NCI-H2196 (cell line): ENCODE data around the gene ALS2CL.

Source experiments
- DNase-seq: peaks from one replicate; lab custom pipeline; 2025; ENCODE audit not compliant: unreplicated experiment; lab: John Stamatoyannopoulos, UW

ALS2CL gene

GRCh38 chr3:46680298-46680826 is 13.1 kb downstream of the ALS2CL start:
- no peak for DNase-seq

GRCh38 chr3:46679681-46680080 is 13.8 kb downstream of the ALS2CL start:
- no peak for DNase-seq

DNA sequence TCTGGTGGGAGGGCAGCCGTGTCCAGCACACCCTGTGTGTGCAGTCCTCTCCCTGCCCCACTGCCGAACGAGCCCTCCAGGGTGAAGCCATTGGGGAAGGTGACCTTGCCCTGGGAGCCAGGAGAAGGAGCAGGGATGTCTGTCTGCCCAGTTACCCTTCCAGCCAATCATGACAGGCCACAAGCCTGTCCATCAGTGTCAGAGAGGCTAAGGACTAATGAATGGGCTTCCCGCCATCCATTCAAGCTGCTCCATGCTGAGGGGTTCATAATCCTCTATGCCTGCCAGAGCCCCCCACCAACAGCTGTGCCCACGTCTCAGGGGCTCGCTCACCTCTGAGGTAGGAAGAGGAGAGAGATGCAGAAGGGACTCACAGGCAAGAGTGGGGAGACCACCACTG is 15.2 kb downstream of the ALS2CL start:
- no peak for DNase-seq

- DNase-seq = no peak
Measured at GRCh38 chr3:46677411-46677726, 16.1 kb downstream of the ALS2CL start.

DNA sequence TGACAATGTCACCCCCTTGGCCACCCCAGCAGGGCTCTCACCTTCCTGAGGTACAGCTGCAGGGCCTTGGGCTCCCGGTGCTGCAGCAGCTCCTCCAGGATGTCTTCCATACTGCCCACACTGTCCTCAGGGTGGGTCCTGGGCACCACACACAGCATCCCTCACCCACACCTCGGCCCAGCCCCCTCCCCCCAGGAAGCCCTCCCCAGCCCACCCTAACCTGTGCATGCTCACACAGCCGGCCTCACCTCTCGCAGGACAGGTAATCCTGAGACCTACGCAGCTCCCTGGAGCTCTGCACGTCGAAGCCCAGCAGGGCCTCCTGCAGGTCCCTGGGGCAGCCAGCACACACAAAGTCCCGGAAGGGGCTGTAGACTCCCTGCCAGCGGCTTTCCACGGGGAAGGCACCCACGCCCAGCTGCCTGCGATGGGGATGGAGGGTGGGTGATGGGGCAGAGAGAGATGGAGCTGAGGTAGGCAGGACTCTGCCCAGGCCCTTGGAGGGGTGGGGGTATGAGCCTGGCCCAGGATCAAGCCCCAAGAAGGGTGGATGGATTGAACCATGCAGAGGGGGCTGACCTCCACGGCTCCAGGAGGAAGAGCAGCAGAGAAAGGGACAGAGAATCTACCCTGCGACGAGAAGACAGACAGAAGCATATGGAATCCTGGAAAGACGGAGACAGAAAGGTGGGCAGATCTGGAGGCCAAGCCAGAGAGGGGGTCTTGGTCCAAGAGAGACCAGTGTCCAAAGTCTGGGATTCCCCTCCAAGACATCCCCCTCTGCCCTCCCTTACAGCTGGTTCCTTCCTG is 16.7 kb downstream of the ALS2CL start:
- DNase-seq = no peak

DNA sequence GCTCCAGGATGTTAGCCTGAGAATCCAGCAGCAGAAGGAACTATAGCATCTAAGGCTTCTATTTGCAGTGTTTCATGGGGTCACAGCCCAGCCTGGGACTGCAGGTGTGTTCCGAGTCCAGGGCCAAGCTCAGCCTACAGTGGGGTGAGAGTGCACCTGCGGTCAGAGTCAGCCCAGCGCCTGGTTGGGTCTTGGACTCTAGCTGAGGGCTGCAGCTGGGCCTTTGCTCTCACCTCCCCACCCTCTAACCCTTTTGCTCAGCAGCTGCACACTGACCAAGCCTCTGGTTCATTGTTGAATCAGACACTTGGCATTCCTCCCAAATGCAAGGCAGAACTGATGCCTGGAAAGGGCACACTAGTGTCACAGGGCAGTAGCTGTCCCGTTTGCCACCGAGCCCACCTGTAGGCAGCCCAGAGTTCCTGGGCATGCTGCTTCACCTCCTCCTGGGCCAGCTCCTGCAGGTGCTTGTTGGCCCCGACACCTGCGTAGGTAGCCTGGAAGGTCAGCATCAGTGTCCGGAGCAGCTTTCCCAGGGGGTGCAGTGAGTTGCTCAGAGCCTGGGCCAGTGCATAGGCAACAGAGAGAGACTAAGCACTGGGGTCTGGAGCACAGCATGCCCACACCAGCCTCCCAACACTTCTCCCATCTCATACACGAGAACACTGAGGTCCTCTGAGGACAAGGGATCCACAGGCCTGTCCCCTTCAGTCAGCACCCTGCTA is 17.5 kb downstream of the ALS2CL start:
- peak; percentile 14 for DNase-seq

- no peak for DNase-seq
Measured at GRCh38 chr3:46675426-46675825, 18.1 kb downstream of the ALS2CL start.

DNA sequence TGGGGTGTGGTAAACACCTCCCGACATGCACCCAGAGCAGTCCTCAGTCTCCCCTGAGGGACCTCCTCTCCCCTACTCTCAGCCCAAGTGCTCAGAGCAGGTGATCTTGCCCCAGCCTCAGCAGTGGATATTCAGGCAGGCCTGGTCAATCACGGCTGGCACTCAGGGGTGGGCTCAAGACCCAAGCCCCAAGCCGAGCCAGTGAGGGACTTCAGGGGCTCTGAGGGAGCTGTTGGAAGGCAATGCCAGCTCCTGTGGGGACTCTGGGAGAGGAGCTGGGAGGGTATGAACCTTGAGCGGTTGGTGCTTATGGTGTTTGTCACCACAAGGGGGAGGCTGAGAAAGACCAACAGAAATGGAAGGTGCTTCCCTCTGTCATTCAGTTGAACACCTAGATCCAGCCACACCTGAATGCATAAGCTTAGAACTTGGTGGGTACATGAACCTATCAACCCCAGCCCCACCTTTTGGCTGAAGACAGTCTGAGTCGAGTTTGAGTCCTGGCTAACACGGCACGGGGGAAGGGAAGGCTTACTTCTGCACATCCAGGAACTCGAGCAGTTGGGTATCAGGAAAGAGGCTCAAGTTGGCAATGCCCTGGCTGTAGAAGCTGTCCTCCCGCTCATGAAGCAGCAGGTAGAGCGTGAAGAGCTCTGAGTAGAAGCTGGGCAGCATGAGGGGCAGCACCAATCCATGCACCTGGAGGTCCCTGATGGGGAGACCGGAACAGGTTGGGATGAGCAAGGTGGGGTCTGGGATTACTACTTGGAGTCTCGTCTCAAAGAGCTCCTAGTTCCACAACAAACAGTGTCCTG is 19.2 kb downstream of the ALS2CL start:
- no peak for DNase-seq

GRCh38 chr3:46673151-46674030 is 20.1 kb downstream of the ALS2CL start:
- no peak for DNase-seq

GRCh38 chr3:46672349-46672695 is 21.2 kb downstream of the ALS2CL start:
- no peak for DNase-seq

GRCh38 chr3:46671541-46672348 is 21.7 kb downstream of the ALS2CL start:
- DNase-seq = no peak

DNA sequence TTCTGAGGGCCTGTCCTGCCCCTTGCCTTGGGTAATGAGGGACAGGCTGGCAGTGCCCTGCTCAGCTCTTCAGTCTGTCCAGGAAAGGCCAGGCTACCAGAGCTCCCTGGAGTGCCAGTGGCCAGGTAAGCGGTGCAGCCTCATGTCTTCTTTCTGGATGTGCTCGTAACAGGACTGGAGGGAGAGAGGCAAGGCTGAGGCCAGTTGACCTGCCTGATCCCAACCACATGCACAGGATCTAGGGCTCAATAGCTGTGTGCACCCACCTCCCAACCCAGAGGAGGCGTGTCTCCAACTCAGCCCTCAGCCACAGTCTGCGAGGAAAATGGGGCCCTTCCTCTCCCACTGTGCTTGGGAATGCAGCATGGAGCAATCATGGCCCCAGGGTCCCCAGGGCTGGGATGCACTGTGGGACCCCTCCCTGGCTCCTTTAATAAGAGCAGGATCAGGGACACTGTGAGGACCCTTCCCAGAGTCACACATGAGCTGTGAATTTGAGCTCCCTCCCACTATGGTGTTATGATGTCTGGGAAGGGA is 22.5 kb downstream of the ALS2CL start:
- DNase-seq = no peak

DNA sequence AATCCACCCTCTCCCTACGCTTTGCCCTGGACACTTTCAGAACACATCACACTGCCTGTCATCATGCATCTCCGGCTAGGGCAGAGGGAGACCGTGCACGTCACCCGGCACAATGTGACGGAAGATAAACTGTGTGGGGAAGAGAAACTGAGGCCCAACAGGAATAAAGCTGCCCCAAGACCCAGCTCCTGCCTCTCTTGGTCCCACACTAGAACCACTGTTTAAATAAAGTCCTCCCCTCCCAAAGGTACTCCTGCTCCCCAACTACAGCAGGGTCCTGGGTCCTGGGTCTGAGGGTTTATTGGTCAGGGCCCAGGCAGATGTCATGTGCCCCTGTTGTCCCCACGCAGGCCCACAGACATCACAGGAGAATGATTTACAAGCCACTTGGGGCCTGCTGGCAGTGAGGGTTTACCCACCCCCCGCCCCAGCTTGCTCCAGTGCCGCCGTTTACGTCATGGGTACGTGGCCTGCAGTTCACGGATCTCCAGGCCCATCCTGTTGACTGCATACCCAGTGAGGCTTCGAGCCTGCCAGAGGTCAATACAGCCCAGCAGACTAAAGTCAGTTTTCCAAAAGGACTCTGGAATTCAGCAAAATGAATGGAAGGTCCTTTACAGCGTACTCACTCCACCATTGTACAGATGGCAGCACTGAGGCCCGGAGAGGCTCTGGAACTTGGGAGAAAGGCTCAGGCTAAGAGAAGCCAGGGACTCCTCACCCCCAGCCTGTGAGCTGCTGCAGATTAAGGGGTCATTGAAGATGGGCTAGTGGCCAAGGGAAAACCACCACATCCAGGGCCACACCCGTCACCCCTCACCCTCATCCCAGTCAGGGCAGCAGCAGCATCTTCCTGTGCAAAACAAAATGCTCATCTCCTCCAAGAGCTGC is 23.2 kb downstream of the ALS2CL start:
- DNase-seq = no peak

DNA sequence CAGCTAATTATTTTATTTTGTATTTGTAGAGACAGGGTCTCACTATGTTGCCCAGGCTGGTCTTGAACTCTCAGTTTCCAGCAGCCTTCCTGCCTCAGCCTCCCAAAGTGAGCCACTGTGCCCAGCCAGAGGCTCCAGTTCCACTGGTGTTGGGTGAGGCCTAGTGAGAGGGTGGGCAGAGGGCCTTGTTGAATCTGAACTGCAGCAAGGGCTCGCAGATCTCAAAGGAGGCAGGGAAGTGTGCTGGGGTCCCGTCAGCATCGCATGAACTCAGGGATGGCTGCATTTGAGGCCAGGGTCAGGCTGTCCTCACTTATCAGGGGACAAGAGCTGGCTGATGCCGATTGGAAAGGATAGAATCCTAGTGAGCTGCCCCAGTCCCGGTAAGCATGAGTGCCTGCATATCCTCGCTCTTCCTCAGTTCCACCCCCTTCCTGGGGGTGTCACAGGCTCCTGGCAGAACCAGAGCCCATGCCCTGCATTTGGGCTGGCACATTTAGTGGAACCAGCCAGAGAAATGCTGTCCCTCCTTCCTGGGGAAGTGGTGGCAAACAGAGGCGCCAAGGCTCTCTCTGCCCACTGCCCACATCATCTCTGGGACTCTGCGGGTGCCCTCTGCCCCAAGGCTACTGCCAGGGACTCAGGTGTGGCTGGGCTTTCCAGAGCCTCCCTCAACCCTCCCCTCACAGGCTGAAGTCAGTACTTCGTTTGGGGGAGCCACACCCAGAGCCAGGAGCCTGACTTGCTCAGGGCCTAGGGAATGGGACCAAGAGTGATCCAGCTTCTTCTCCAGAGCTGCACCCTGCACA is 24.1 kb downstream of the ALS2CL start:
- no peak for DNase-seq

- DNase-seq = no peak
Measured at GRCh38 chr3:46668591-46668990, 24.9 kb downstream of the ALS2CL start.

DNA sequence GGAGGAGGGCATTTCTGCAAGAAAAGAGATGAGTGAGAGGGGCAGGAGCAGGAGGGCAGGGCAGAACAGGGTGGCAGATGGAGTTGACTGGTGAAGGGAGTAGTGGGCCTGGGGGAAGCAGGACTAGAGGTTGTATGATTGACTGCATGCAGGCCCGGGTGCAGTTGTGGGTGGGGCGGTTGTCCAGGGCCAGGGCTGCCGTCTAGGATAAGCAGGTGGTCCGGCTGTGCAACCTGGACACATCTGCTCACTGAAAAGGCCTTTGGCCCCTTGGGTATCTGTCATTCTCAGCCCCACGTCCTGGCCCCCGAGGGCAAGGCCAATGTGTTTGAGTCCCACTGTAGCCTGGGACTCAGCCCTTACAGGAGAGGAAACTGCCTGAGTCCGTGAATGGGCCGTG is 25.4 kb downstream of the ALS2CL start:
- DNase-seq = no peak

DNA sequence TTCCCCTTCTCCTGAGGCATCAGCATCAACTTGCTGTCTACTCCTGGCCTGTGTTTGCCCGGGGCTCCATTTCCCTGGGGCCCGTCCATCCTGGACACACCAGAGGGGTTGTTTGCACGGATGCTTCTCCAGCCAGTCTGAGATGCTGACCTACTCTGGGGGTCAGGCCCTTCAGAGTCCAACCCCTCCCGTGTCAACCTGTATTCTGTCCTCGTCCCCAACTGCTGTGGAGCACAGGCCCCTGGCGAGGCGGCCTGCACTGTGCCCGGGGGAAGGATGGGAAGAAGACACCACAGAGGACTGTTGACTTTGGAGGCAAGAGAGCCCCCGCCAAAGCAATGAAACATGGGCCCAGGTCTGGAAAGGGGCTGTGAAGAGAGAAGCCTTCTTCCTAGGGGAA is 25.8 kb downstream of the ALS2CL start:
- no peak for DNase-seq
